Mesothelial cell of epicardium (in vitro differentiated cells): Measurements from ENCODE around the gene BPIFB4. TPM values are rescaled to one million over a fixed set of nuclear protein-coding genes. Genes with fewer than 3 reads are reported as not detected.

Source experiments
- DNase-seq, 2 experiments: peaks; one replicate each; pipeline ENCODE4 v3.0.0; 2021; ENCODE audit warnings: low spot score in 2 of 2; ENCODE audit not compliant: unreplicated experiment in 2 of 2
- H3K27ac Mint-ChIP-seq: 2 replicates; pipeline ENCODE4 v1.8.0; 2021; ENCODE audit warnings: mixed read lengths
- H3K27me3 Mint-ChIP-seq: 2 replicates; pipeline ENCODE4 v1.8.0; 2021; ENCODE audit warnings: low read depth, mixed read lengths
- H3K36me3 Mint-ChIP-seq: 2 replicates; pipeline ENCODE4 v1.8.0; 2021; ENCODE audit warnings: mixed read lengths
- H3K4me1 Mint-ChIP-seq: 2 replicates; pipeline ENCODE4 v1.8.0; 2021; ENCODE audit warnings: mixed read lengths
- H3K4me3 Mint-ChIP-seq: 2 replicates; pipeline ENCODE4 v1.8.0; 2021; ENCODE audit warnings: mild to moderate bottlenecking, moderate library complexity, mixed read lengths
- H3K9me3 Mint-ChIP-seq: 2 replicates; pipeline ENCODE4 v1.8.0; 2021; ENCODE audit warnings: mixed read lengths
- total RNA-seq: library from RNA; stranded (reverse); gene quantifications from 3 replicates; pipeline ENCODE4 v1.2.1, GENCODE V29; 2021
- TF ChIP-seq, protein P1 (sequence below): fragments of 200-600 bp; sonication (generic); IDR thresholded peaks from one replicate; pipeline ENCODE4 v1.5.0; 2021; ENCODE audit warnings: antibody characterized with exemption; ENCODE audit not compliant: unreplicated experiment

BPIFB4 gene
- total RNA-seq, 1 donor from 2014 or later = not detected

- Mint-ChIP-seq H3K36me3 (no peaks in the 10 kb centered on the region), H3K4me3 (no peak overlapping the region), H3K27me3 (peaks cover 3% of the 10 kb centered on the region), H3K27ac (no peak overlapping the region), H3K4me1 (no peaks in the 10 kb centered on the region), H3K9me3 (no peaks in the 10 kb centered on the region)
- TF ChIP-seq, protein P1, sequence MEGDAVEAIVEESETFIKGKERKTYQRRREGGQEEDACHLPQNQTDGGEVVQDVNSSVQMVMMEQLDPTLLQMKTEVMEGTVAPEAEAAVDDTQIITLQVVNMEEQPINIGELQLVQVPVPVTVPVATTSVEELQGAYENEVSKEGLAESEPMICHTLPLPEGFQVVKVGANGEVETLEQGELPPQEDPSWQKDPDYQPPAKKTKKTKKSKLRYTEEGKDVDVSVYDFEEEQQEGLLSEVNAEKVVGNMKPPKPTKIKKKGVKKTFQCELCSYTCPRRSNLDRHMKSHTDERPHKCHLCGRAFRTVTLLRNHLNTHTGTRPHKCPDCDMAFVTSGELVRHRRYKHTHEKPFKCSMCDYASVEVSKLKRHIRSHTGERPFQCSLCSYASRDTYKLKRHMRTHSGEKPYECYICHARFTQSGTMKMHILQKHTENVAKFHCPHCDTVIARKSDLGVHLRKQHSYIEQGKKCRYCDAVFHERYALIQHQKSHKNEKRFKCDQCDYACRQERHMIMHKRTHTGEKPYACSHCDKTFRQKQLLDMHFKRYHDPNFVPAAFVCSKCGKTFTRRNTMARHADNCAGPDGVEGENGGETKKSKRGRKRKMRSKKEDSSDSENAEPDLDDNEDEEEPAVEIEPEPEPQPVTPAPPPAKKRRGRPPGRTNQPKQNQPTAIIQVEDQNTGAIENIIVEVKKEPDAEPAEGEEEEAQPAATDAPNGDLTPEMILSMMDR = no peak
- no peak for DNase-seq
Observed at GRCh38 chr20:33062105-33062824, 17.2 kb upstream of the BPIFB4 start.

- no peaks in the 10 kb centered on the region for H3K9me3 Mint-ChIP-seq
- H3K4me1 Mint-ChIP-seq = no peaks in the 10 kb centered on the region
- peaks cover 2% of the 10 kb centered on the region for H3K27me3 Mint-ChIP-seq
- H3K27ac Mint-ChIP-seq = no peak overlapping the region
- TF ChIP-seq, protein P1 = no peak
- no peak overlapping the region for H3K4me3 Mint-ChIP-seq
- DNase-seq = no peak
- H3K36me3 Mint-ChIP-seq = no peaks in the 10 kb centered on the region
Observed at GRCh38 chr20:33062825-33063149, 16.7 kb upstream of the BPIFB4 start.

- TF ChIP-seq, protein P1 = no peak
- Mint-ChIP-seq H3K4me1 (no peaks in the 10 kb centered on the region), H3K27me3 (peaks cover 2% of the 10 kb centered on the region), H3K9me3 (no peaks in the 10 kb centered on the region), H3K27ac (no peak overlapping the region), H3K36me3 (no peaks in the 10 kb centered on the region), H3K4me3 (no peak overlapping the region)
- no peak for DNase-seq
Observed at GRCh38 chr20:33063271-33063670, 16.2 kb upstream of the BPIFB4 start.

- DNase-seq = no peak
- Mint-ChIP-seq H3K27ac (no peak overlapping the region), H3K9me3 (no peaks in the 10 kb centered on the region), H3K4me3 (no peak overlapping the region), H3K4me1 (no peaks in the 10 kb centered on the region), H3K36me3 (no peaks in the 10 kb centered on the region), H3K27me3 (peaks cover 9% of the 10 kb centered on the region)
- TF ChIP-seq, protein P1 = no peak
Observed at GRCh38 chr20:33064572-33065287, 14.7 kb upstream of the BPIFB4 start.

DNA sequence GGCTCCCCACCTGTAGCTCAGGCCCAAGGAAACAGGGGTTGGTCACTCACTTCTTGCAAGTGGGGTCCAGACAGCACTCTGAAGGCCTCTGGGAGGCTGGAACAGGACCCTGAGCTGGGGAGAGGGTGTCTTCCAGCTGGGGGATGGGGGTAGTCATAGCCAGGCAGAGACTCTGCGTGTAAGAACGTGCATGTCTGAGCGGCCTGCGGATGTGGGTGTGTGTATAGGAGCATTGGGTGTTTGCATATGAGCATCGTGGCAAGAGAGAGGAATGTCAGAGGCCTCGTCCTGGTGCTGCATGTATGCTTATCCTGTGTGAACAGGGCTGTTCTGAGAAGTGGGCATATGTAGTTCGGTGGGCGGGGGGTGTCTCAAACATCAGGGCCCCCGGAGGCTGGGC, 13.7 kb upstream of the BPIFB4 start:
- Mint-ChIP-seq H3K9me3 (no peaks in the 10 kb centered on the region), H3K4me3 (no peak overlapping the region), H3K4me1 (no peaks in the 10 kb centered on the region), H3K27ac (no peak overlapping the region), H3K27me3 (peaks cover 10% of the 10 kb centered on the region), H3K36me3 (no peaks in the 10 kb centered on the region)
- TF ChIP-seq, protein P1 = no peak
- DNase-seq = no peak
